Fibroblast of the conjunctiva (primary cell): ENCODE measurements around the gene LMOD3.

Source experiments
- DNase-seq: peaks from one replicate; pipeline ENCODE4 v3.0.0-alpha.2; 2010; ENCODE audit warnings: low read depth

Gene LMOD3

DNA sequence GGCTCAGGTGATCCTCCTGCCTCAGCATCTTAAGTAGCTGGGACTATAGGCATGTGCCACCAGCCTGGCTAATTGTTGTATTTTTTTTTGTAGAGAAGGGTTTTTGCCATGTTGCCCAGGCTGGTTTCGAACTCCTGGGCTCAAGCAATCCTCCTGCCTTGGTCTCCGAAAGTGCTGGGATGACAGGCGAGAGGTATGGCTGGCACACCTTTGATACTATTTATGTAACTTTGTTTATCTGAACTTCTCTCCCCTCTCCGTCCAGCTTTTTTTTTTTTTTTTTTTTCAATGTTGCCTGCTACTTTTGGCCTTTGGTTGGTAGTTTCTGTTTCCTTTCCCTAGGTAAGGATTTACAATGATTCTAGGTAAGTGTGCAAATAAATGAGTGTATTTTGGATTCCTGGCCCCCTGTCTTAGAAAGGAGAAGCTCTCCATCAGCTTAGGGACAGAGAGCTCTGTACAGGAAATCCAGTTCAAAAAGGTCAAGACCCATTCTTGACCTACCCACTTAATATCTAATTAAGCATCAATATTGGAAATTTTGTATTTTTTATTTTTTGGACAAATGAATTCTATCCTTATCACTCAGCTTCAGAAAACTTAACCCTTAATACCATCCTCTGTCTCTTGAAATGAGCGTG, 30.9 kb downstream of the LMOD3 start:
- no peak for DNase-seq

DNA sequence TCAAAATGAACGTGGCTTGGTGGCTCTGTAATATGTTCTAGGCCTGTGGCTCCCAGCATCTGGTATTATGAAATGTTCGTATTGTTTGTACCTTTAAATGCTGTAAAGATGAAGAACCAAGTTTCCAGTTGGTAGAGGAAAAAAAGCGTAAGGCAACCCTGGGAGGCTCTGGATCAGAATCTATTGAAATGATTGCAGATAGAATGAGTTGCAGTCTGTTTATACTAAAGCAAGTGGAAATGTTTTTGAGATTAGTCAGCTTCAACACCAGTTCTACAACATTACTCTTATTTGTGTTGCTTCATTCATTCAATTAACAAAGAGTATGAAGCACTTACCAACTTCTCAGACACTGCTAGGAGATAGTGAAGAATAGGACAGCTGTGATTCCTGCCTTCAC, 32.4 kb downstream of the LMOD3 start:
- peak; percentile 53 for DNase-seq

DNA sequence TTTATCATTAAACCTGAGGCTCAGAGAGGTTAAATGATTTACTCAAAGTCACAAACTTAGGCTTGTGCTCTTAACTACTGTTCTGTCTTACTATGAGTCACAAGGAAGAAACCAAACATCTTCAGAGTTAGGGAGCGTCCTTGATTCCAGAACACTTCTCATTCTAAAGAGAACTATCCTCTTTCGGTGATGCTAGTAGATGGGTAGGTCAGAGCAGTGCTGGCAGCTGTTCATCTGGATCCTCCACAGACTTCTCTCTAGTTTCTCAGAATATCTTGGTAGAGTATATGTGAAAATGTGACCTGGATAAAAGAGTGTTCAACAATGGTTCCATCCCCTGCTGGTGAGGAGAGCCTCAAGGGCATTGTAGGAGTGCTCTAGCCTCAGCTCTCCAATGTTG, 34.3 kb downstream of the LMOD3 start:
- peak; percentile 52 for DNase-seq

DNA sequence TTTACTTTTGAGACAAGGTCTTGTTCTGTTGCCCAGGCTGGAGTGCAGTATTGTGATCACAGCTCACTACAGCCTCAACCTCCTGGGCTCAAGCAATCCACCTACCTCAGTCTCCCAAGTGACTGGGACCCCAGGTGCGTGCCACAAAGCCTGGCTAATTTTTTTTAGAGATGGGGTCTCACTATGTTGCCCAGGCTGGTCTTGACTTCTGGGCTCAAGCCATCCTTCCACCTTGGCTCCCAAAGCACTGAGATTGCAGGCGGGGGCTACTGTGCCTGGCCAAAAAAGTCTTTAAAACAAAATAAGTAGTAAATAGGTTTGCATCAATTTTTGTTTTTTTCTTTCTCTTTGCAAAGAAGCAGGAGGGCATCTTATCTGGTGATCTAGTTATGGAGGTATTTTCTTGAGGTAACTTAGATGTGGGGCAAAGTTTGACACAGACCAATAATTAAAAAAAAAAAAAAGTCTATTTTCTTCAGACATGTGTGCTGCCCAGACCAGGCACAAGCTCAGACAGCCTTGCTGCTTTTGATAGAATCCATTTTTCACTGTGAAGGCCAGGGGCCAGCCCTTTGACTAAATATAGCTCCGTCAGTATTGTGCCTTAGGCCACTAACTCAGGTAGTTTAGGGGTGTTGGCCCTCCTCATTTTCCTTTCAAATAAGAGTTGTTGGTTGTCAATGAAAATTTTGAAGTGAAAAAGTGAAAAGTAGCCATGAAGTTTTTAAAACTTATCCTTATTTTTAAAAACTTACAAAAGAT, 35.2 kb downstream of the LMOD3 start:
- DNase-seq = no peak

DNA sequence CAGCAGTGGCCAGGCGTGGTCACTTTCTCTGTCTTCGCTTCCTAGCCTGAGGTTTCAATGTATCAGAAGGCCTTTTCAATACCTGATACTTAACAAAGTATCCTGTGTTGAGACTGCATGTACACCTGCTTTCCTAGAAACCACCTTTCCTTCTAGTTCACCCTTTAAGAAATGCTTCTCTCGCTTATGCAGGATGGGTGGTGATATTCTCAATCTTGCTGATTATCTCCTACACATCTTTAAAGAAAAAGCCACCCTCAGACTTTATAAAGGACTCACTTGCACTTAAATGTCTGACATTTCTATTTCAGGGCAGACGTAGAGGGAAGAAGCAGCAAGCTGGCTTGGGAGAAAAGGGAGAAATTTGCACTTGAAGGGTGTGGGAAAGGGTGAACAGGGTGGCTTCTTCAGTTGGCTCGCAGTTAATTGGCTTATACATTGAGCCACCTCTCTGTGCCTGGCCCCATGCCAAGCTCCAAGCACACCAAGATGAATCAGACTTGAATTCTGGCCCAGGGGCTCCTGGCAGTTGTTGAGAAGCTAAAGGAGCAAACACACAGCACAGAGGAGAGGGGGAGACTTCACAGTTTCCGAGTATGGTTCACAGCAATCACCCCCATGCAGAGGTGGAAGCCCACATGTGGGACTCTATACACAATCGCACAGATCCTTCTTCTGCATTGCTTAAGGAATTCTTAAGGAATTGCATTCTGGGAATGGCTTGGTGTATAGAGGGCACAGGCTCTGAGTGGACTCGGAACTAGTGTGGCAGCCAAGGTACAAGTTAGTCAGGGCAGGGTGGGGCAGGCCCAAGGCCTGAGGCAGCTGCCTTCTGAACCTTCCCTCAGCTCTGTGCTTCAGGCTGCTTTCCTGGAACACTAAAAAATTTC, 36.3 kb downstream of the LMOD3 start:
- peak; percentile 98 for DNase-seq

DNA sequence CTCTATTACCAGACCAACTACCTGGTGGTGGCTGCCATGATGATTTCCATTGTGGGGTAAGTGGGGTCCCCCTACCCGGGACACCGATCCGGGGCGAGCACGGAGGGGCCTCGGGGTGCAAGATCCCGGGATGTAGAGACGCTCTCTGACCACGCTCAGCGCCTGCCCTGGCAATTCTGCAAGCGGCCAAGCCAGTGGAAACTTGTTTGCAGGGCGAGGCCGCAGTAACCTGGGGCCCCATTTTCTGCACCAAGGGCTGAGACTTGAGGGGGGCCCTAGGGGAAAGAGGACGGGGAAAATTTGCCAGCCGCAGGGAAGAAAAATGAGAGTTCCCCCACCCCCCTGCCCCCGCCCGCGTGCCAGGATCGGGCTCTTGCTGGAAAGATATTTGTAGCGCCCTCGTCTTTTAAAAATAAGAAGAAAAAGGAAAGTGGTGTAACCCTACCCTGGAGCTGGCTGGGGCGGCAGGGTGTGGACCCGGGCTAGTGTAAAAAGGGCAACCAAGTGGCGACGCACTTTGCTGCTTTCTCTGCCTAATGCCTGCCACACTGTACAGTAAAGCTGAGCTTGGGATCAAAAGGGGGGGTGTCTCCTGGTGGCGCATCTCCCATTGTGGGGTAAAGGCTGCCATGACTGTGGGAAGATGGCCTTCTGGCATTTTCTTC, 37.1 kb downstream of the LMOD3 start:
- no peak for DNase-seq

DNA sequence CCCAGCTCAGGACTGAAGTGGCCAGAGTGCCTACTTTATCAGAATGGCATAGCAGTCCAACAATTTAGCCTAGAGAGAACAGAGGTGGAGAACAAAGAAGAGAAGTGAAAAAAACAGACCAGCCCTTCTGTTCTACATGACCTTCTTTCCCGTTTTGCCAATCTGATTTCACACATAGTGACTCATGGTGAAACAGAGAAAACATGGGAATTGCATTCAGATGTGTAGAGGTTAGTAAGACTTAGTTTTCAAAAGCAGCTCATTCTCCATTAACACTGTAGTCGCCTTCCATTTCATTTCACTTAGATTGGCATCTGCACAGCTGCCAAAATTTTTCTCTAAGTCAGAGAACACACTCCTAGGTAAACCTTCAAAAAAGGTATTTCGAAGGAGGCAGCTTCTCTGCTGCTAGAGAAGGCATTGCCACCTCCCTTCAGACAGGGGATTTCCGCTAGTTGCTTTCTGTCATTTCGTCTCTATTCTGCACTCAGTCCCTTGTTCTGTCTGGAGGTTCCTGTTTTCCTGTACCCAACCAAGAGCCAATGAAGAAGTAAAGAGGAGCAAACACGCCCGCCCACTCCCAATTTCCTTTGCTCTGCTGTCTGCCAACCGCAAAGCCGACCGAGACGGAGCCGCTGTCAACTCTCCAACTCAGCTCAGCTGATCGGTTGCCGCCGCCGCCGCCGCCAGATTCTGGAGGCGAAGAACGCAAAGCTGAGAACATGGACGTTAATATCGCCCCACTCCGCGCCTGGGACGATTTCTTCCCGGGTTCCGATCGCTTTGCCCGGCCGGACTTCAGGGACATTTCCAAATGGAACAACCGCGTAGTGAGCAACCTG, 37.8 kb downstream of the LMOD3 start, which contains the start of gene ARL6IP5:
Gene ARL6IP5 (plus strand): TSS at position 612 of the 842 bp plus-strand sequence. CDS start 111 bp downstream, at position 723.
- DNase-seq = peak; percentile 93

DNA sequence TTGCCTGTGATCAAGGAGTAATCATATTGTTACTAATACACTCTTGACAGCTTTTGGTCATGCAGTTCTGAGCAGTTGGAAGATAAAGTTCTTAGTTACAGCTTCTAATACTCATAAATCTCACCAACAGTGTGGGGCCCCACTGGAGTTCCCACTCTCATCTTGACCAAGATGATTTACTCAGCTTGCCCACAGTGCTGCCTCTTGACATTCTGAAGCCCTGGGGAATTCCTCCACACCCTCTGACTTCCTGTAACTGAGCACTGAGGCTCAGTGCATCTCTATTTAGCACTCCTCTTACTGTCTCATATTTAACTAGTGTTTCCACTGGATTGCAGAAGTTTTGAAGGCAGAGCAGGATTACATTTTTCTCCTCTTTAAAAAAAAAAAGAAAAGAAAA, 39.6 kb downstream of the LMOD3 start:
- peak; percentile 76 for DNase-seq

DNA sequence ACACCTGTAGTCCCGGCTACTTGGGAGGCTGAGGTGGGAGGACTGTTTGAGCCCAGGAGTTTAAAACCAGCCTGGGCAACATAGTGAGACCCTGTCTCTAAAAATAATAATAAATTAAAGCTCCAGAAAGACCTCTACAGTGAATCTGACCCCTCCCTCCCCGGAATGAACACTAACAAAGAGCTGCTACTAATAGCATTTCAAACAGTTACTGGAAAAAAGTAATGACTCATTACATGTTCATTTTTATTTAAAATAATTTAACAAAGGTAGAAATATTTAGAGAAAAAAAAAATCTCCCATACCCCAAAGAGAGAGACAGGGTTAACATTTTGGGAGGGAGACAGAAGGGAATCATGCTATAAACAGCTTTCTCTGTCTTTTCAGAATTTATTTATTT, 40.0 kb downstream of the LMOD3 start:
- no peak for DNase-seq

DNA sequence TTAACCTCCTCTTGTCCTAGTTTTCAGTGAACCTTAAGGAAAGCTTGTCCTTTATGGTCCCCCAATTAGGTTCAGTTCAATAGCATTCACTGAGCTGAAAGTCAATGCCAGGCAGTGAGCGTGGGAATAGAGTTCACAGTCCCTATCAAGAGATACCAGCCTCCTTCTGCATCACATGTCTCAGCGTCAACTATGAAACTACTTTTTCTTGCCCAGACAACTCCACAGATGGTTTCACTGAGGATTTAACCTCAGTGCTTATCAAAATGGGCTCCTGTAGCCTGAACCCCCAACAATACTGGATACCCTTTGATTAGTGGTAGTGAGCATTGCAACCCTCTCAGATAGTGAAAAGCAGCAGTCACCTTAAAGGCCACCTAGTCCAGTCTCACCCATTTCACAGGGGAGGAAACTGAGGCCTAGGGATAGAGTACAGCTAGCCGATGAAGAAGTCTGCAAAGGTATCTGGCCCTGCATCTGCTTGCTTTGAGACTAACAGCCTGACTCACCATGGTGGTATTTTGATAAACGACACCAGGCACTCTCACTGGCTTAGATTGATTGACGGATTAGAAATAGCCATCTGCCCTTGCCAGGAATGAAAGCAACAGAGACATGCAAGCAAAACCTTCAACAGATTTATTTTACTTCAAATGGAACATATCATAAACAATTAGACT, 40.7 kb downstream of the LMOD3 start:
- no peak for DNase-seq

DNA sequence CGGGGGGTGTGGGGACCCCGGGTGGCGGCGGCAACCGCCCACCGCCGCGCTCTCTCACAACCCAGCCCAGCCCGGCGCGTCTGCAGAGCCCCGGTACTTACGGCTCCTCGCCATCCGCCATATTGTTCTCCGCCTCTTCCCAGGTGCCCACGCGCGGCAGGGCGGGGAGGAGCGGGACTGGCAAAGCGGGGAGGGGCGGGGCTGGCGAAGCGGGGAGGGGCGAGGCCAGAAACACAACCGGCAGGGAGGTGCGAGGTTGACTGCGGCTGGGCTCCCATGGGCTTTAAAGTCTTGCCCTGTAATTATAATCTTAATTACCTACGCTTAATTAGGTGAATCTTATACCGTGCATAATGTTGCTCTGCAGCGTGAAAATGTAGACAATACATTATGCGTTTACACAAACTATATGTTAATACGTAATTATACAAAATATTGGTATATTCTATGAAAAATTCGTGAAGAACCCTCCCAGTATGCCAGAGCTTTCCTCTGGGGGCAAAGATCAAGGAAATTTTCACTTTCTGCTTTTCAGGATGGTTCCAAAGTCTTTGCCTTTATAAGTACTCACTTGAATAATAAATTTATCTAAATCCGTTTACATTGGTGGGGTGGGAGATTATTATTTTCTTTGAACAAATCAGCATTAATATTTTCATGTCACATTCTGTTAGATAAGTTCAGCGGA, 42.0 kb downstream of the LMOD3 start, which contains the start of gene UBA3:
Gene UBA3 (minus strand): TSS at position 133 of the 688 bp plus-strand sequence. CDS start 12 bp downstream, at position 121.
- DNase-seq = peak; percentile 73

DNA sequence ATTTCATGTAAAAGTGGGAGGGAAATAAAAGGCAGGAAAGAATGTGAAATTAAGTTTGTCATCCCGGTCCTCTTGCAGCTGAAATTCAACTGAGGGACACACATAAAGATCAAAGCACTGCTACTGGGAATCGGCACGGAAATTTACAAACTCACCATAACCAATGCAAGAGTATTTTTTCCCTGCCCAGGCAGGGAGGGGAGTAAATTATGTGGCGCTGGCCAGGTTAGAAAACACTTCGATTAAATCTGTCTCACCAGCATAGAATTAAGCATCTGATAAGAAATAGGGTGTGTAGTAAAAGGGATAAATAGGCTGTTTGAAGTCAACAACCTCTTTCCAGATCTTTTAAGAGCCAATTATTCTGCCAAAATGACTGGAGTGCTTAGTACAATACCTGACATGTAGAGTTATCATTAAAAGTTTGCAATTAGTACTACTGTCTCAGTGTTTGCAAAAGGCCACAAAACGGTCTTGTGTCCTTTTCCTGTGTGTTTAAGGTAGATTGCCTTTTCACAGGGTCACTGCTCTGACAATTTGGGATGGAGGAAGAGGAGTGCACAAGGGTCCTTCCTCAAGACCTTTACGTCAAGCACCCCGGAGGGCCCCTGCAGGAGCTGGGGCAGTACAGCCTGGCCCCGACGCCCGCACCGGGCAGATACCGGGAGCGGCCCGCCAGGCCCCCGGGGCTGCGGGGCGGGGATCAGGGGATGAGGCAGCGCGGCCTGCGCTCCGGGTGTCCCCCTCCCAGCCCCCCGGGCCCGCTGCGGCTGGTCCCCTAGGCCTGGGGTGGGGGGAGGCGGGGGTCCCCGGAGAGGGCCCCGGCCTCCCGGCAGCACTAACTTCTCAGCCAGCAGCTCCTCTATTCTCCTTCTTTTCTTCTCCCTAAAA, 42.9 kb downstream of the LMOD3 start:
- no peak for DNase-seq

DNA sequence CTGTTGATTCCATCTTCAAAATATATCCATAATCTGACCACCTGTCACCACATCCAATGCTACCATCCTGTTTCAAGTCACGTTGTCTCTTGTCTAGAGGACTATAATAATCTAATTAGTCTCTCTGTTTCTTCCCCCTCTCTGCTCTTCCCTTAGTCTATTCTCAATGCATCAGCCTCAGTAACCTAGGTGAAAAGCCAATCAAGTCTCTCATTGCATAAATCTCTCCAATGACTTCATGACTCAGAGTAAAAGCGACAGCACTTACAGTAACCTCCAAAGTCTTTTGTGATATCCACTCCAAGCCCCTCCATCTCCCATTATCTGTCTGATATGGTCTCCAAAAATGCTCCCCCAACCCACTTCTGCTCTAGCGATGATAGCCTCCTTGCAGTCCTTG, 49.5 kb downstream of the LMOD3 start:
- no peak for DNase-seq

DNA sequence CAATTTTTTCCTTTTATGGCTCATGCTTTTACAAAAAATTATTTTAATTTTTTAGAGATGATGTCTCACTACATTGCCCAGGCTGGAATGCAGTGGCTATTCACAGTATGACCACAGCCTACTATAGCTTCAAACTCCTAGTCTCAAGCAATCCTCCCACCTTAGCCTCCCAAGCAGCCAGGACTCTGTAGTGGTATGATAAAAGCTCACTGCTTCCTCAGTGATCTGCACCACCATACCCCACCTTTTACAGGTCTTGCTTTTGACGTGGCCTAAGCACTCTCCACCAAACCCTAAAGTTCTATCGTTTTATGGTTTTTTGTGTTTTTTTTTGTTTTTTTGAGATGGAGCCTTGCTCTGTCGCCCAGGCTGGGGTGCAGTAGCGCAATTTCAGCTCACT, 56.3 kb downstream of the LMOD3 start:
- DNase-seq = no peak

DNA sequence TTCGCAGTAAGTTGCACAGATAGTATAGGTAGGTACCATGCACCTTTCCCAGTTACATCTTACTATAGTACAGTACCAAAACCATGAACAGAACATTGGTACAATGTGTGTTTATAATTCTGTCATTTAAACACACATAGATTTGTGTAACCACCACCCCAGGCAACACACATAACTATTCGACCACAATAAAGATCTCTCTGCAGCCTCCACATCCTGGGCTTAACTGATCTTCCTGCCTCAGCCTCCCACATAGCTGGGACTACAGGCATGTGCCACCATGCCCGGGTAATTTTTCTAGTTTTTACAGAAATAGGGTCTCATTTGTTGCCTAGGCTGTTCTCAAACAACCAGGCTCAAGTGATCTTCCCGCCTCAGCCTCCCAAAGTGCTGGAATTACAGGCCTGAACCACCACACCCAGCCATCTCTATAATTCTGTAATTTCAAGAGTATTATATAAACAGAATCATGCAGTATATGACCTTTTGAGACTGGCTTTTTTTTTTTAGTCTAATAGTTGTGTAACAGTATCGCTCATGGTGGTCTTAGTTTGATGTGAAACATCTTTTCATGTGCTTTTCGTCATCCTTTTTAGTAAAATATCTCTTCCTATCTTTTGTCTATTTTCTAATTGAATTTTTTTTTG, 57.0 kb downstream of the LMOD3 start:
- DNase-seq = no peak

DNA sequence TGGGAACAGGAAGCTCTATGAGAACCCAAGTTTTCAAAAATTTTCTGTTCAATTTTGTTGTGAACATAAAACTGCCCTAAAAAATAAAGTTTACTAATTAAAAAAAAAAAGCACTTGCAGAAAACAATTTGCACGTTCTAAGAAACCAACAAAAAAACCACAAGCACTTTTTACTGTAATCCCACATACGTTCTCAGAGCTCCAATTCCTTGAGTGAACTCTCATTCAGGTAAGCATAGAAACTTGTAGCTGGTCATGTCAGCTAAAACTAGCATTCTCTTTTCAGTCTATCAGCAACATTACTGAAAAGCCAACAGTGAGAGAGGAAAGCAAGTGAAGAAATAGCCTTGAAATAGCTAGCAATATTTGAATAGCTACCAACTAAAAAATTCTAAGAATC, 58.8 kb downstream of the LMOD3 start:
- no peak for DNase-seq

DNA sequence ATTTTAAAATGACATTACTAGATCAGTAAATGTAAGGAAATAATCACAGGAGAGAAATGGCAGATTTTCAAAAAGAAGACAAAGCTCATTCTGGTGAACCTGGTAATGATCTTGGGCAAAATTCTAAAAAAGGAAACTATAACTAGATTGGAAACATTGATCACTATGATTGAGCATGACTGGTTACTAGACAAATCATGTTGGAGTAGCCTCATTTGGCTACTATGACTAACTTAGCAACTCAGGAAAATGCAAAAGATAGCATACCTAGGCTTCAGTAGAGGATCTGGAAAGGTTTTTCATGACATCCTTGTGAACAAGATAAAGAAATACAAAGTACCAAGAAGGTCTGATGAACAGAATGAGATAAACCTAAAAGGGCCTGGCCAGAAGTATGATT, 62.7 kb downstream of the LMOD3 start:
- no peak for DNase-seq

DNA sequence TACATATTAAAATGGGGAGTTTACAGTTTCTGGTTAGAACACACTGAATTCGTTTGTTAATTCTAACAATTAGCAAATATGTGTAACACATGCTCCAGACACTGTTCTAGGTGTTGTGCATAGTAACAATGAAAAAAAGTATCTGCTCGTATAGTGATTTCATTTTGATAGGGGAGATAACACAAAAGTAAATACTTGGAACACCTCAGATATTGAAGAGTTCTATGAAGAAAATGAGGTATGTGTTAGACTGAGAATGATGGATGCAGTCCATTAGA, 63.5 kb downstream of the LMOD3 start:
- DNase-seq = no peak
